Measurements from ENCODE around the gene PPP3CA. TPM values are rescaled to one million over a fixed set of nuclear protein-coding genes. Genes with fewer than 3 reads are reported as not detected.

The PPP3CA gene
- total RNA-seq, 1 experiment from 2014 or later: 31.0 TPM

GRCh38 chr4:101370663-101371210 lies 23.4 kb upstream of the PPP3CA start:
- BruUV-seq (replicated peaks): no TSS peak
- intact Hi-C loops (cut with micrococcal nuclease; ENCODE audit: unreplicated experiment): no loop called here
- Histone ChIP-seq H3K4me1 (ENCODE audit: control insufficient read depth, insufficient read depth, low read length) (no peaks in the 10 kb centered on the region), H3K9me3 (ENCODE audit: control insufficient read depth, insufficient read depth, low read depth, low read length) (no peaks in the 10 kb centered on the region), H3K4me3 (ENCODE audit: low read depth in 2 of 2, low read length in 2 of 2) (no peak overlapping the region), H3K36me3 (ENCODE audit: control insufficient read depth, insufficient read depth, low read length) (no peaks in the 10 kb centered on the region), H3K27ac (ENCODE audit: low read length) (no peak overlapping the region), H3K27me3 (ENCODE audit: control insufficient read depth, insufficient read depth, low read length) (no peaks in the 10 kb centered on the region)
- in situ Hi-C loops (cut with HindIII; ENCODE audit: low pct_unique_long_range_greater_than_20kb, low sequenced_read_pairs): no loop called here
- ATAC-seq: no peak
- DNase-seq (ENCODE audit: low read depth, low spot score): no peak
- TF ChIP-seq REST (IDR thresholded peaks at IDR 0.05; ENCODE audit: insufficient read depth in 1 of 2, low read depth in 2 of 2, low read length in 1 of 2): no peak
- no peak for TF ChIP-seq TCF7L2 (IDR thresholded peaks at IDR 0.05; ENCODE audit: low read depth, low read length)
- CTCF ChIA-PET: no interaction called here
- POLR2A ChIA-PET: no interaction called here

- DNase-seq (ENCODE audit: low read depth, low spot score) (no peak), ATAC-seq (no peak)
- Histone ChIP-seq H3K4me3 (ENCODE audit: low read depth in 2 of 2, low read length in 2 of 2) (no peak overlapping the region), H3K27ac (ENCODE audit: low read length) (no peak overlapping the region), H3K9me3 (ENCODE audit: control insufficient read depth, insufficient read depth, low read depth, low read length) (no peaks in the 10 kb centered on the region), H3K36me3 (ENCODE audit: control insufficient read depth, insufficient read depth, low read length) (no peaks in the 10 kb centered on the region), H3K27me3 (ENCODE audit: control insufficient read depth, insufficient read depth, low read length) (no peaks in the 10 kb centered on the region), H3K4me1 (ENCODE audit: control insufficient read depth, insufficient read depth, low read length) (no peaks in the 10 kb centered on the region)
- BruUV-seq (replicated peaks): no TSS peak
- ChIA-PET POLR2A (no interaction called here), CTCF (no interaction called here)
- TF ChIP-seq POLR2AphosphoS5 (IDR thresholded peaks at IDR 0.05; ENCODE audit: low read depth, low read length) (no peak), CTCF (IDR thresholded peaks at IDR 0.05) (no peak), REST (IDR thresholded peaks at IDR 0.05; ENCODE audit: insufficient read depth in 1 of 2, low read depth in 2 of 2, low read length in 1 of 2) (no peak), SIN3A (IDR thresholded peaks at IDR 0.05; ENCODE audit: borderline replicate concordance, insufficient read depth, low read depth, low read length) (no peak), TCF7L2 (IDR thresholded peaks at IDR 0.05; ENCODE audit: low read depth, low read length) (no peak)
- intact Hi-C loops (cut with micrococcal nuclease; ENCODE audit: unreplicated experiment): no loop called here
- in situ Hi-C loops (cut with HindIII; ENCODE audit: low pct_unique_long_range_greater_than_20kb, low sequenced_read_pairs): no loop called here
Measured at GRCh38 chr4:101367201-101367600, 19.9 kb upstream of the PPP3CA start.
